PC-3 (cell line): ENCODE data around the gene WDR89. TPM values are rescaled to one million over a fixed set of nuclear protein-coding genes. Genes with fewer than 3 reads are reported as not detected.
"Not testable (repeated sequence)": the region's sequence is repeated elsewhere in the genome, so short reads cannot be mapped to it uniquely, and the experiment has no call there.

Source experiments
- ATAC-seq: fragments of 200-7000 bp; cut with Tn5 transposase; 2 replicates; pipeline ENCODE4 v1.9.1; 2020; ENCODE audit warnings: mild to moderate bottlenecking, moderate library complexity
- BruUV-seq: library from RNA; stranded (reverse); fragments of 400-500 nt; replicated peaks from 2 replicates; lab custom pipeline; 2021; lab: Mats Ljungman, UMichigan
- CTCF ChIA-PET: fragments of 300-600 bp; sonication (Branson Sonifier 250); formaldehyde crosslinking; loops from one replicate; lab custom pipeline; 2022; ENCODE audit warnings: antibody characterized with exemption; lab: Charles Lee
- POLR2A ChIA-PET: fragments of 300-600 bp; sonication (Branson Sonifier 250); formaldehyde crosslinking; loops from one replicate; lab custom pipeline; 2022; ENCODE audit warnings: antibody characterized with exemption; ENCODE audit not compliant: unreplicated experiment; lab: Charles Lee
- DNase-seq: peaks from one replicate; pipeline ENCODE4 v3.0.0-alpha.2; 2015
- H2AFZ ChIP-seq: fragments of 300-600 bp; sonication (generic); 2 replicates; pipeline ENCODE4 v1.6.0; 2016; ENCODE audit warnings: antibody characterized with exemption, low read length
- H3F3A ChIP-seq: fragments of 300-600 bp; sonication (generic); one replicate; pipeline ENCODE4 v1.6.0; 2017; ENCODE audit warnings: antibody characterized with exemption, low read length, control low read depth, mild to moderate bottlenecking; ENCODE audit not compliant: unreplicated experiment
- H3K27ac ChIP-seq: fragments of 300-600 bp; sonication (generic); 2 replicates; pipeline ENCODE4 v1.5.1; 2016; ENCODE audit warnings: mild to moderate bottlenecking, low read length
- H3K27me3 ChIP-seq: fragments of 300-600 bp; sonication (generic); 2 replicates; pipeline ENCODE4 v1.6.1; 2016; ENCODE audit warnings: low read length, mixed read lengths
- H3K36me3 ChIP-seq: fragments of 300-600 bp; sonication (generic); 2 replicates; pipeline ENCODE4 v1.6.1; 2016; ENCODE audit warnings: low read depth, mixed run types, low read length, mixed read lengths
- H3K4me1 ChIP-seq: fragments of 300-600 bp; sonication (generic); 2 replicates; pipeline ENCODE4 v1.5.1; 2016; ENCODE audit warnings: low read length; ENCODE audit not compliant: insufficient read depth
- H3K4me2 ChIP-seq: fragments of 300-600 bp; sonication (generic); 2 replicates; pipeline ENCODE4 v1.6.0; 2016; ENCODE audit warnings: low read length
- H3K4me3 ChIP-seq: fragments of 300-600 bp; sonication (generic); 2 replicates; pipeline ENCODE4 v1.5.1; 2016; ENCODE audit warnings: mild to moderate bottlenecking, low read length, mixed read lengths
- H3K79me2 ChIP-seq: fragments of 300-600 bp; sonication (generic); 2 replicates; pipeline ENCODE4 v1.6.1; 2017; ENCODE audit warnings: low read length, mixed read lengths
- H3K9ac ChIP-seq: fragments of 300-600 bp; sonication (generic); 2 replicates; pipeline ENCODE4 v1.6.0; 2016; ENCODE audit warnings: mild to moderate bottlenecking, low read length
- H3K9me2 ChIP-seq: fragments of 300-600 bp; sonication (generic); replicated peaks from 2 replicates; pipeline ENCODE4 v1.6.1; 2016; ENCODE audit warnings: mixed run types, low read length, mixed read lengths
- H3K9me3 ChIP-seq: fragments of 300-600 bp; sonication (generic); 2 replicates; pipeline ENCODE4 v1.6.1; 2016; ENCODE audit warnings: low read length, mixed read lengths
- H4K20me1 ChIP-seq: fragments of 300-600 bp; sonication (generic); 2 replicates; pipeline ENCODE4 v1.6.1; 2016; ENCODE audit warnings: low read length, mixed read lengths
- CTCF ChIP-seq: fragments of 300-600 bp; sonication (generic); conservative IDR thresholded peaks from 2 replicates; pipeline ENCODE4 v1.5.1; 2017; ENCODE audit warnings: antibody characterized with exemption, low read depth, mild to moderate bottlenecking, low read length
- EZH2 ChIP-seq: fragments of 300-600 bp; sonication (generic); IDR thresholded peaks from one replicate; pipeline ENCODE4 v1.6.1; 2017; ENCODE audit warnings: antibody characterized with exemption, mild to moderate bottlenecking, low read length; ENCODE audit not compliant: unreplicated experiment
- EZH2phosphoT487 ChIP-seq: fragments of 300-600 bp; sonication (generic); IDR thresholded peaks from 2 replicates; pipeline ENCODE4 v1.6.1; 2018; ENCODE audit warnings: mild to moderate bottlenecking, antibody characterized with exemption, low read length, borderline replicate concordance
- intact Hi-C: fragments of 100-400 bp; cut with micrococcal nuclease; formaldehyde crosslinking; loops from 2 replicates; pipeline ENCODE4 v1.9.0; 2023
- total RNA-seq: library from RNA; depleted of rRNA; stranded (reverse); fragments of >200 nt; gene quantifications from 2 replicates; pipeline ENCODE4 v1.2.3, GENCODE V29; 2014

WDR89 gene
- total RNA-seq, 1 experiment from 2014 or later = 19.0 TPM

GRCh38 chr14:63662776-63663175 lies 21.1 kb upstream of the WDR89 start:
- H4K20me1 ChIP-seq = no peaks in the 10 kb centered on the region
- no peak overlapping the region for H2AFZ ChIP-seq
- H3K9ac ChIP-seq = no peak overlapping the region
- DNase-seq (no peak), ATAC-seq (no peak)
- no peak overlapping the region for H3K4me2 ChIP-seq
- no TSS peak for BruUV-seq
- TF ChIP-seq EZH2 = no peak
- TF ChIP-seq CTCF = no peak
- no peak for TF ChIP-seq EZH2phosphoT487
- ChIA-PET CTCF (interaction anchor here (1.0 kb wide), 1 partner anchor 107 kb away, joined by 3 read pairs; no protein-coding TSS in a partner anchor), POLR2A (interaction anchor here (0.6 kb wide), 1 partner anchor 258 kb away, joined by 5 read pairs; no protein-coding TSS in a partner anchor)
- no peaks in the 10 kb centered on the region for H3K9me3 ChIP-seq
- H3K4me3 ChIP-seq = no peak overlapping the region
- no peaks in the 10 kb centered on the region for H3K27me3 ChIP-seq
- H3K27ac ChIP-seq = no peak overlapping the region
- no peaks in the 10 kb centered on the region for H3K36me3 ChIP-seq
- peaks cover 7% of the 10 kb centered on the region; the same call in 1 of the 2 replicates for H3K4me1 ChIP-seq
- H3K79me2 ChIP-seq = no peaks in the 10 kb centered on the region
- H3F3A ChIP-seq = no peaks in the 10 kb centered on the region
- intact Hi-C loops = no loop called here
- H3K9me2 ChIP-seq = no peaks in the 10 kb centered on the region

GRCh38 chr14:63661881-63662280 lies 20.2 kb upstream of the WDR89 start:
- H4K20me1 ChIP-seq, H3K79me2 ChIP-seq, DNase-seq, H3F3A ChIP-seq, H3K4me3 ChIP-seq, BruUV-seq, H3K9ac ChIP-seq, H3K27me3 ChIP-seq, H3K9me2 ChIP-seq, CTCF ChIA-PET, ATAC-seq, H3K27ac ChIP-seq, intact Hi-C loops, H3K4me2 ChIP-seq, H2AFZ ChIP-seq, H3K9me3 ChIP-seq, POLR2A ChIA-PET, H3K36me3 ChIP-seq, H3K4me1 ChIP-seq: not testable (repeated sequence)

- Histone ChIP-seq H2AFZ (no peak overlapping the region), H3F3A (no peaks in the 10 kb centered on the region), H3K36me3 (no peaks in the 10 kb centered on the region), H4K20me1 (no peaks in the 10 kb centered on the region), H3K4me2 (no peak overlapping the region), H3K4me1 (peaks cover 7% of the 10 kb centered on the region; the same call in 1 of the 2 replicates), H3K9me3 (no peaks in the 10 kb centered on the region), H3K9me2 (no peaks in the 10 kb centered on the region), H3K9ac (no peak overlapping the region), H3K79me2 (no peaks in the 10 kb centered on the region), H3K27me3 (no peaks in the 10 kb centered on the region), H3K27ac (peak overlapping the region; percentile 34), H3K4me3 (no peak overlapping the region)
- DNase-seq (peak; percentile 52), ATAC-seq (peak; percentile 40)
- no TSS peak for BruUV-seq
- POLR2A ChIA-PET = no interaction called here
- no peak for TF ChIP-seq EZH2phosphoT487
- TF ChIP-seq EZH2 = no peak
- no peak for TF ChIP-seq CTCF
- CTCF ChIA-PET = no interaction called here
- intact Hi-C loops = no loop called here
Measured at GRCh38 chr14:63659726-63660125, 18.1 kb upstream of the WDR89 start.
